ENCODE measurements around the gene ATP6V0C.

The ATP6V0C gene

GRCh38 chr16:2515180-2515851 is 1.6 kb downstream of the ATP6V0C start:
- Histone ChIP-seq H3K4me2 (ENCODE audit: low read depth, low read length, poor library complexity, severe bottlenecking) (peak overlapping the region; percentile 94), H3K4me3 (ENCODE audit: low read length, poor library complexity, severe bottlenecking) (peak overlapping the region; percentile 78), H3F3A (ENCODE audit: low read depth) (no peaks in the 10 kb centered on the region), H2AFZ (ENCODE audit: low read length) (no peak overlapping the region), H4K20me1 (ENCODE audit: insufficient read depth, low read length, poor library complexity, severe bottlenecking) (peaks cover 9% of the 10 kb centered on the region), H3K27me3 (ENCODE audit: insufficient read depth, low read length, poor library complexity, severe bottlenecking) (no peaks in the 10 kb centered on the region), H3K9ac (ENCODE audit: low read depth, low read length, poor library complexity, severe bottlenecking) (peak overlapping the region; percentile 75), H3K9me2 (replicated peaks; ENCODE audit: low read depth, low read length) (no peaks in the 10 kb centered on the region), H3K9me3 (ENCODE audit: insufficient read depth, low read depth, low read length) (no peaks in the 10 kb centered on the region), H3K4me1 (ENCODE audit: insufficient read depth, low read length, poor library complexity, severe bottlenecking) (peaks cover 12% of the 10 kb centered on the region), H3K79me2 (ENCODE audit: insufficient read depth, low read length) (peaks cover 47% of the 10 kb centered on the region), H3K36me3 (ENCODE audit: insufficient read depth, low read length) (no peaks in the 10 kb centered on the region)
- no peak for TF ChIP-seq CTCF (conservative IDR thresholded peaks at IDR 0.05; ENCODE audit: low read length)
- no peak for TF ChIP-seq EZH2phosphoT487 (IDR thresholded peaks at IDR 0.05; ENCODE audit: borderline replicate concordance)

- Histone ChIP-seq H3K9me2 (replicated peaks; ENCODE audit: low read depth, low read length) (no peaks in the 10 kb centered on the region), H3K27me3 (ENCODE audit: insufficient read depth, low read length, poor library complexity, severe bottlenecking) (no peaks in the 10 kb centered on the region), H3F3A (ENCODE audit: low read depth) (no peaks in the 10 kb centered on the region), H3K36me3 (ENCODE audit: insufficient read depth, low read length) (no peaks in the 10 kb centered on the region), H3K79me2 (ENCODE audit: insufficient read depth, low read length) (peaks cover 52% of the 10 kb centered on the region), H3K4me1 (ENCODE audit: insufficient read depth, low read length, poor library complexity, severe bottlenecking) (peaks cover 12% of the 10 kb centered on the region), H2AFZ (ENCODE audit: low read length) (no peak overlapping the region), H4K20me1 (ENCODE audit: insufficient read depth, low read length, poor library complexity, severe bottlenecking) (peaks cover 9% of the 10 kb centered on the region), H3K9me3 (ENCODE audit: insufficient read depth, low read depth, low read length) (no peaks in the 10 kb centered on the region), H3K4me3 (ENCODE audit: low read length, poor library complexity, severe bottlenecking) (peak overlapping the region; percentile 78), H3K9ac (ENCODE audit: low read depth, low read length, poor library complexity, severe bottlenecking) (peak overlapping the region; percentile 36), H3K4me2 (ENCODE audit: low read depth, low read length, poor library complexity, severe bottlenecking) (peak overlapping the region; percentile 94)
- TF ChIP-seq EZH2phosphoT487 (IDR thresholded peaks at IDR 0.05; ENCODE audit: borderline replicate concordance) (no peak), CTCF (conservative IDR thresholded peaks at IDR 0.05; ENCODE audit: low read length) (no peak)
Observed at GRCh38 chr16:2516391-2517240, 2.9 kb downstream of the ATP6V0C start.

- H3K79me2 ChIP-seq (ENCODE audit: insufficient read depth, low read length) = peaks cover 52% of the 10 kb centered on the region
- H3K4me3 ChIP-seq (ENCODE audit: low read length, poor library complexity, severe bottlenecking) = no peak overlapping the region
- H3K9ac ChIP-seq (ENCODE audit: low read depth, low read length, poor library complexity, severe bottlenecking) = no peak overlapping the region
- peaks cover 9% of the 10 kb centered on the region for H4K20me1 ChIP-seq (ENCODE audit: insufficient read depth, low read length, poor library complexity, severe bottlenecking)
- no peaks in the 10 kb centered on the region for H3K36me3 ChIP-seq (ENCODE audit: insufficient read depth, low read length)
- H3F3A ChIP-seq (ENCODE audit: low read depth) = no peaks in the 10 kb centered on the region
- H3K4me2 ChIP-seq (ENCODE audit: low read depth, low read length, poor library complexity, severe bottlenecking) = no peak overlapping the region
- no peaks in the 10 kb centered on the region for H3K27me3 ChIP-seq (ENCODE audit: insufficient read depth, low read length, poor library complexity, severe bottlenecking)
- TF ChIP-seq CTCF (conservative IDR thresholded peaks at IDR 0.05; ENCODE audit: low read length) (no peak), EZH2phosphoT487 (IDR thresholded peaks at IDR 0.05; ENCODE audit: borderline replicate concordance) (no peak)
- no peak overlapping the region for H2AFZ ChIP-seq (ENCODE audit: low read length)
- H3K9me3 ChIP-seq (ENCODE audit: insufficient read depth, low read depth, low read length) = no peaks in the 10 kb centered on the region
- no peaks in the 10 kb centered on the region for H3K9me2 ChIP-seq (replicated peaks; ENCODE audit: low read depth, low read length)
- H3K4me1 ChIP-seq (ENCODE audit: insufficient read depth, low read length, poor library complexity, severe bottlenecking) = peaks cover 11% of the 10 kb centered on the region
Observed at GRCh38 chr16:2517954-2518605, 4.3 kb downstream of the ATP6V0C start.
